Neural progenitor cell (in vitro differentiated cells): ENCODE data around the gene LRRC27. TPM values are rescaled to one million over a fixed set of nuclear protein-coding genes. Genes with fewer than 3 reads are reported as not detected.
A peak's percentile ranks its signal among the peaks of the same experiment; 100 is the strongest.

Source experiments
- DNase-seq: peaks from one replicate; pipeline ENCODE4 v3.0.0-alpha.2; 2016; ENCODE audit warnings: low spot score
- H2AFZ ChIP-seq: fragments of 200-600 bp; sonication (generic); replicated peaks from 2 replicates; pipeline ENCODE4 v1.6.1; 2016; ENCODE audit warnings: antibody characterized with exemption
- H3F3A ChIP-seq: fragments of 200-600 bp; sonication (generic); 2 replicates; pipeline ENCODE4 v1.6.1; 2016; ENCODE audit warnings: antibody characterized with exemption, low read depth
- H3K27ac ChIP-seq: fragments of 200-600 bp; sonication (generic); 2 replicates; pipeline ENCODE4 v1.5.1; 2016; ENCODE audit warnings: mild to moderate bottlenecking
- H3K27me3 ChIP-seq: fragments of 200-600 bp; sonication (generic); 2 replicates; pipeline ENCODE4 v1.6.1; 2016; ENCODE audit warnings: mild to moderate bottlenecking, moderate library complexity
- H3K36me3 ChIP-seq: fragments of 200-600 bp; sonication (generic); 2 replicates; pipeline ENCODE4 v1.5.1; 2016
- H3K4me1 ChIP-seq: fragments of 200-600 bp; sonication (generic); 2 replicates; pipeline ENCODE4 v1.6.1; 2016; ENCODE audit warnings: mixed run types
- H3K4me2 ChIP-seq: fragments of 200-600 bp; sonication (generic); 2 replicates; pipeline ENCODE4 v1.6.1; 2016
- H3K4me3 ChIP-seq: fragments of 200-600 bp; sonication (generic); 2 replicates; pipeline ENCODE4 v1.5.1; 2016
- H3K79me2 ChIP-seq: fragments of 200-600 bp; sonication (generic); 2 replicates; pipeline ENCODE4 v1.6.1; 2016; ENCODE audit warnings: low read depth
- H3K9ac ChIP-seq: fragments of 200-600 bp; sonication (generic); 2 replicates; pipeline ENCODE4 v1.6.1; 2016
- H3K9me3 ChIP-seq: fragments of 200-600 bp; sonication (generic); 2 replicates; pipeline ENCODE4 v1.5.1; 2016; ENCODE audit warnings: low read depth
- H4K20me1 ChIP-seq: fragments of 200-600 bp; sonication (generic); 2 replicates; pipeline ENCODE4 v1.6.1; 2016; ENCODE audit warnings: low read depth
- H3K27ac Mint-ChIP-seq: 3 replicates; pipeline ENCODE4 v1.8.0; 2021; ENCODE audit warnings: mixed read lengths
- H3K27me3 Mint-ChIP-seq: 2 replicates; pipeline ENCODE4 v1.8.0; 2022; ENCODE audit warnings: low read depth, mild to moderate bottlenecking, inconsistent platforms, moderate library complexity, mixed read lengths; ENCODE audit not compliant: insufficient read depth
- H3K36me3 Mint-ChIP-seq: 3 replicates; pipeline ENCODE4 v1.8.0; 2021; ENCODE audit warnings: mixed read lengths
- H3K4me1 Mint-ChIP-seq: 3 replicates; pipeline ENCODE4 v1.8.0; 2021; ENCODE audit warnings: mixed read lengths
- H3K4me3 Mint-ChIP-seq: 3 replicates; pipeline ENCODE4 v1.8.0; 2021; ENCODE audit warnings: mild to moderate bottlenecking, moderate library complexity, mixed read lengths
- H3K9me3 Mint-ChIP-seq: 3 replicates; pipeline ENCODE4 v1.8.0; 2020; ENCODE audit warnings: mixed read lengths
- EZH2 ChIP-seq: fragments of 200-600 bp; sonication (generic); IDR thresholded peaks from 2 replicates; pipeline ENCODE4 v1.6.1; 2017; ENCODE audit warnings: antibody characterized with exemption, mild to moderate bottlenecking, moderate library complexity
- EZH2phosphoT487 ChIP-seq: fragments of 200-600 bp; sonication (generic); IDR thresholded peaks from 2 replicates; pipeline ENCODE4 v1.6.1; 2017; ENCODE audit warnings: antibody characterized with exemption
- total RNA-seq: library from RNA; depleted of rRNA; stranded (reverse); fragments of >200 nt; gene quantifications from 2 replicates; pipeline ENCODE4 v1.2.3, GENCODE V29; 2015; ENCODE audit warnings: low replicate concordance
- TF ChIP-seq, protein P1 (sequence below): fragments of 200-600 bp; sonication (generic); IDR thresholded peaks from 2 replicates; pipeline ENCODE4 v1.5.1; 2017; ENCODE audit warnings: antibody characterized with exemption, mild to moderate bottlenecking

LRRC27 gene
- total RNA-seq, 1 donor from 2014 or later = 16.9 TPM

DNA sequence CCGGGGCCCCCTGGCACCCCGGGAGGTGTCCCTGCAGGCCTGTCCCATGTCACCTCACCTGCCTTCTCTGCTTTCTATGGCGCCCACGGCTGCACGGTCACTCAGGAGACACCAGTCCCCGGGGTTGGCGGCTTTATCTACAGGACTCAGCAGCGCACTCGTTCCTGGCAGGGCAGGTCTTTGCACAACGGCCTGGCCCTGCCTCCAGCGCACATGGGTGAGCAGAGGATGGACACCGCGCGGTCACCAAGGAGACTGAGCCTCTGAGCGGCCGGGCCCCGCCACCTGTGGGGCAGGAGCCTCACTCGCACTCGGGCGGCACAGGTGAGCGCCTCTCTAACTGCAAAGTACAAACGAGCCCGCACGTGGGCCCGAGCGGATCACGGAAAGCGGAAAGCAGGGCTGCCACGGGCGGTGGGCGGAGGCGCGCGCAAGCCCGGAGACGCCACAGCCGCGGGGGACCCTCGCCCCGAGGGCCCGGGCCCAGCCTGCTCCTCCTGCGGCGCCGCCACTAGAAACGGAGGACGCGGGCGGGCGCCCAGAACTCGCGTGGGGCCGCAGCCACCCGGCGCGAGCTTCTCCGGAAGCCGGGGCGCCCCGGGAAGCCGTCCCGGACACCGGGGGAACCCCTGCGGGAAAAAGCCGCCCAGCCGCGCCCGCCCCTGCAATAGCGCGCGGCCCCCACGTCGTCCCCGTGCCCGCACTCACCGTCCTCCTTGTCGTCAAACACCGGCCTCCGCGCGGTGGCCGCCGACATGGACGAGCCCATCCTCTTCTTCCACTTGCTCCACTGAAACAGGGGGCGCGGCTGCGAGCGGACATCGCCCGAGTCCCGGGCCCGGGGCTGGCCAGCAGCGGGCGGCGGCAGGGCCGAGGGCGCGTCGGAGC is 24.9 kb upstream of the LRRC27 start:
- Mint-ChIP-seq H3K36me3 (peaks cover 4% of the 10 kb centered on the region), H3K27ac (no peak overlapping the region), H3K9me3 (peaks cover 10% of the 10 kb centered on the region), H3K27me3 (peaks cover 24% of the 10 kb centered on the region), H3K4me1 (peaks cover 28% of the 10 kb centered on the region), H3K4me3 (peak overlapping the region; percentile 91)
- DNase-seq = peak; percentile 76
- Histone ChIP-seq H3K4me1 (peaks cover 13% of the 10 kb centered on the region), H3K36me3 (no peaks in the 10 kb centered on the region), H2AFZ (no peak overlapping the region), H3K9me3 (no peaks in the 10 kb centered on the region), H3K79me2 (no peaks in the 10 kb centered on the region), H3K27me3 (peaks cover 83% of the 10 kb centered on the region), H3K4me2 (peak overlapping the region; percentile 94), H3F3A (no peaks in the 10 kb centered on the region), H3K9ac (no peak overlapping the region), H3K4me3 (peak overlapping the region; percentile 75), H3K27ac (no peak overlapping the region), H4K20me1 (peaks cover 12% of the 10 kb centered on the region)
- TF ChIP-seq EZH2 = peak; percentile 80
- TF ChIP-seq, protein P1, sequence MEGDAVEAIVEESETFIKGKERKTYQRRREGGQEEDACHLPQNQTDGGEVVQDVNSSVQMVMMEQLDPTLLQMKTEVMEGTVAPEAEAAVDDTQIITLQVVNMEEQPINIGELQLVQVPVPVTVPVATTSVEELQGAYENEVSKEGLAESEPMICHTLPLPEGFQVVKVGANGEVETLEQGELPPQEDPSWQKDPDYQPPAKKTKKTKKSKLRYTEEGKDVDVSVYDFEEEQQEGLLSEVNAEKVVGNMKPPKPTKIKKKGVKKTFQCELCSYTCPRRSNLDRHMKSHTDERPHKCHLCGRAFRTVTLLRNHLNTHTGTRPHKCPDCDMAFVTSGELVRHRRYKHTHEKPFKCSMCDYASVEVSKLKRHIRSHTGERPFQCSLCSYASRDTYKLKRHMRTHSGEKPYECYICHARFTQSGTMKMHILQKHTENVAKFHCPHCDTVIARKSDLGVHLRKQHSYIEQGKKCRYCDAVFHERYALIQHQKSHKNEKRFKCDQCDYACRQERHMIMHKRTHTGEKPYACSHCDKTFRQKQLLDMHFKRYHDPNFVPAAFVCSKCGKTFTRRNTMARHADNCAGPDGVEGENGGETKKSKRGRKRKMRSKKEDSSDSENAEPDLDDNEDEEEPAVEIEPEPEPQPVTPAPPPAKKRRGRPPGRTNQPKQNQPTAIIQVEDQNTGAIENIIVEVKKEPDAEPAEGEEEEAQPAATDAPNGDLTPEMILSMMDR = no peak

DNA sequence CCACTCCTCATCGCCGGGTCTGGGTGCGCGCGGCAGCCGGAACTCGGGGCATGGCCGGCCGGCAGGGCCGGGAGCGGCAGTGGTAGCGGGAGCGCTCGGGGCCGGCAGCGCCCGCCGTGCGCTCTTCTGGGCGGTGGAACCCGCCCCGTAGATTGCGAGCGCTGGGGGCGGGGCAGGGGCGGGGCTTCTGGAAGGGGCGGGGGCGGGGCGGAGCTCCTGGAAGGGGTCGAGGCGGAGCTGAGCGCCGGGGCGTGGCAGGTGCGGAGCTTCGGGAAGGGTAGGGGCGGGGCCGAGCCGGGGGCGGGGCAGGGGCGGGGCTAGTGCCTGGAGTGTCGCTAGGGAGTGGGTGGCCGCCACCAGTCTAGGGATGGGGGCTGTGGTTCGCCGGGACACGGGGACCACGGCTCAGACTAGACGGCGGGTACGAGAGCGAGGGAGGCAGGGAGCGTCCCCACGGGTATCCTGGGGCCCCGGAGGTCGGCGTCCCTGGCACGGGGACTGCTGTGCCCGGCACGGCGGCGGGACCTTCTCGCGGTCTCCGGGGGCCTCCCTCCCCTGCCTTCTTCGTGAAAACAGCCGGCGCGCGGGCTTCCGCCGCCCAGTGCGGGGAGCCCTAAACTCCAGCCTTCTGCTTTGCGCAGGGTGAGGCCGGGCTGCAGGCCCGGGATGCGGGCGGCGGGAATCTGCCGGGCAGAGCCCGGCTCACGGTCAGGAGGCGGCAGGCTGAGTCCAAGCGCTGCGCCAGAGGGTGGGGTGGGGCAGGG is 24.0 kb upstream of the LRRC27 start, which contains the start of gene STK32C:
TSS of gene STK32C (minus strand) at position 128 of the 764 bp plus-strand sequence. CDS start at position 11, 117 bp downstream.
- peaks cover 4% of the 10 kb centered on the region for H3K36me3 Mint-ChIP-seq

DNA sequence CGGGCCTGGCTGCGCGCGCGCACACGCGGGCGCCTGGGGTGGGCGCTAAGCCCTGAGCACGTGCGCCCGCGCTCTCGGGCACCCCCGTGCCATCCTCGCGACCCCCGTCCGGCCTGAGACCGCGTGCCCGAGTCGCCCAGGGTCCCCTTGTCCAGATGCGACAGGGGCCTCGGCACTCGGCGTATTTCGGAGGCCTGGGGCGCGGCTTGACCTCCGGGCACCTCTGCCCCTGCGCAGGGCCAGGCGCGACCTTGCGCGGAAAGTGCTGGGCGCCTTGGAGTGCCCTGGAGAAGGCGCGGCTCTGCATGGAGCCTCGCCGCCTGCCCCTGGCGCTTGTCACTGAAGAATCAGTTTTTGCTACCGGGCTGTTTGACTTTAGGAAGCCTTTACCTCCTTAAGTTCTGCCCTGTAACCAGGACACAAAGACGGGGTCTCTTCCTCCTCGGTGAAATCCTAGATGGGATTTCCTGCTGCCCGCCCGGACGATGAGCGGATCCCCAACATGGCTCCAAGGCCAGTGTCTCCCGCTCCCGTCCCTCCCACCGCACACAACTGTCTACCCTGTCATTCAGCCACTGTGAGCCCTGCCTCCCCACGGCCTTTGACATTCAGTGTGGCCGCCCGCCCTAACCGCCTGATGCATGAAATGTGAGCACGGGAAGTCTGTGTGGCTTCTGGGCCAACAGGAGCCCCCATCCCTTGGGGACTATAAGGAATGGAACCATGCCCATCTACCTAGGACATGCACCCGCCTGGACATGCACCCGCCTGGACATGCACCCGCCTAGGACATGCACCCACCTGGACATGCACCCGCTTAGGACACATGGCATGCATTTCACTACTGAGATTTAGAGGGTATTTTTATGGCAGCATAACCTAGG is 23.2 kb upstream of the LRRC27 start:
- Histone ChIP-seq H3K36me3 (no peaks in the 10 kb centered on the region), H3K4me1 (peaks cover 13% of the 10 kb centered on the region), H3K27me3 (peaks cover 86% of the 10 kb centered on the region), H3K27ac (no peak overlapping the region), H3K79me2 (no peaks in the 10 kb centered on the region), H4K20me1 (peaks cover 12% of the 10 kb centered on the region), H3K4me2 (peak overlapping the region; percentile 94), H3K9ac (no peak overlapping the region), H3F3A (no peaks in the 10 kb centered on the region), H3K9me3 (no peaks in the 10 kb centered on the region), H3K4me3 (peak overlapping the region; percentile 75), H2AFZ (peak overlapping the region; percentile 94)
- TF ChIP-seq, protein P1 = no peak
- peak; percentile 47 for TF ChIP-seq EZH2phosphoT487
- TF ChIP-seq EZH2 = peak; percentile 50
- peak; percentile 76 for DNase-seq
- Mint-ChIP-seq H3K4me3 (peak overlapping the region; percentile 81), H3K4me1 (peaks cover 23% of the 10 kb centered on the region), H3K36me3 (peaks cover 8% of the 10 kb centered on the region), H3K27me3 (peaks cover 22% of the 10 kb centered on the region), H3K9me3 (peaks cover 6% of the 10 kb centered on the region), H3K27ac (no peak overlapping the region)

More for the DNA sequence above, 24.0 kb upstream of the LRRC27 start, which contains the start of gene STK32C:
- H3K27me3 ChIP-seq = peaks cover 87% of the 10 kb centered on the region
- H3K4me2 ChIP-seq = peak within 1 kb of the TSS; percentile 94
- no peaks in the 10 kb centered on the region for H3F3A ChIP-seq
- H3K9ac ChIP-seq = no peak within 1 kb of the TSS
- no peak within 1 kb of the TSS for H3K27ac Mint-ChIP-seq
- peaks cover 12% of the 10 kb centered on the region for H4K20me1 ChIP-seq
- H3K79me2 ChIP-seq = no peaks in the 10 kb centered on the region
- H3K36me3 ChIP-seq = no peaks in the 10 kb centered on the region
- H2AFZ ChIP-seq = peak within 1 kb of the TSS; percentile 94
- H3K9me3 Mint-ChIP-seq = peaks cover 8% of the 10 kb centered on the region
- peaks cover 24% of the 10 kb centered on the region for H3K4me1 Mint-ChIP-seq
- peak; percentile 97 for DNase-seq
- TF ChIP-seq, protein P1 = no peak
- no peak for TF ChIP-seq EZH2
- TF ChIP-seq EZH2phosphoT487 = no peak
- no peaks in the 10 kb centered on the region for H3K9me3 ChIP-seq
- H3K4me1 ChIP-seq = peaks cover 13% of the 10 kb centered on the region
- H3K27ac ChIP-seq = no peak within 1 kb of the TSS
- peak within 1 kb of the TSS; percentile 91 for H3K4me3 Mint-ChIP-seq
- H3K4me3 ChIP-seq = peak within 1 kb of the TSS; percentile 75
- peaks cover 24% of the 10 kb centered on the region for H3K27me3 Mint-ChIP-seq
